WTC11 (cell line): ENCODE measurements around the gene GPR39. TPM values are rescaled to one million over a fixed set of nuclear protein-coding genes. Genes with fewer than 3 reads are reported as not detected.

ENCODE experiments used
- ATAC-seq: fragments of 200-7000 bp; cut with Tn5 transposase; 2 replicates; pipeline ENCODE4 v1.10.0; 2021; ENCODE audit warnings: mild to moderate bottlenecking, moderate library complexity
- CTCF ChIA-PET: fragments of 300-600 bp; sonication (Branson Sonifier 250); formaldehyde crosslinking; loops from one replicate; lab custom pipeline; 2021; ENCODE audit warnings: antibody characterized with exemption; lab: Charles Lee
- POLR2A ChIA-PET: fragments of 350-600 bp; sonication (Branson Sonifier 250); formaldehyde crosslinking; loops from one replicate; lab custom pipeline; 2021; ENCODE audit warnings: antibody characterized with exemption; lab: Charles Lee
- DNase-seq: peaks from one replicate; pipeline ENCODE4 v3.0.0; 2021; ENCODE audit warnings: low spot score
- H3K27ac Mint-ChIP-seq: 2 replicates; pipeline ENCODE4 v1.8.0; 2021; ENCODE audit warnings: mixed read lengths
- H3K27me3 Mint-ChIP-seq: 2 replicates; pipeline ENCODE4 v1.8.0; 2021; ENCODE audit warnings: low read depth, mild to moderate bottlenecking, moderate library complexity, mixed read lengths
- H3K36me3 Mint-ChIP-seq: 2 replicates; pipeline ENCODE4 v1.8.0; 2021; ENCODE audit warnings: mixed read lengths
- H3K4me1 Mint-ChIP-seq: 2 replicates; pipeline ENCODE4 v1.8.0; 2022; ENCODE audit warnings: mixed read lengths
- H3K4me3 Mint-ChIP-seq: 2 replicates; pipeline ENCODE4 v1.8.0; 2021; ENCODE audit warnings: mild to moderate bottlenecking, moderate library complexity, mixed read lengths
- H3K9me3 Mint-ChIP-seq: 2 replicates; pipeline ENCODE4 v1.8.0; 2021; ENCODE audit warnings: mixed read lengths
- ATF6 ChIP-seq: sonication (generic); formaldehyde crosslinking; IDR thresholded peaks from 2 replicates; pipeline ENCODE4 v1.8.1; 2023; ENCODE audit warnings: mild to moderate bottlenecking, missing genetic modification reagents
- E2F5 ChIP-seq: sonication (generic); formaldehyde crosslinking; IDR thresholded peaks from 2 replicates; pipeline ENCODE4 v1.8.1; 2022; ENCODE audit warnings: mild to moderate bottlenecking, moderate library complexity, missing genetic modification reagents
- EMX1 ChIP-seq: fragments of 250-450 bp; sonication (Bioruptor Pico); IDR thresholded peaks from 2 replicates; pipeline ENCODE4 v1.8.0; 2021; ENCODE audit warnings: mild to moderate bottlenecking
- ETV6 ChIP-seq: sonication (generic); formaldehyde crosslinking; IDR thresholded peaks from 2 replicates; pipeline ENCODE4 v1.8.1; 2022; ENCODE audit warnings: mild to moderate bottlenecking, missing genetic modification reagents
- HMGA2 ChIP-seq: fragments of 250-450 bp; sonication (Bioruptor Pico); IDR thresholded peaks from 2 replicates; pipeline ENCODE4 v1.4.0; 2021; ENCODE audit warnings: mild to moderate bottlenecking, moderate library complexity
- MXD4 ChIP-seq: fragments of 250-450 bp; sonication (Bioruptor Pico); IDR thresholded peaks from 2 replicates; pipeline ENCODE4 v1.8.0; 2021; ENCODE audit warnings: mild to moderate bottlenecking, moderate library complexity, borderline replicate concordance
- MYBL2 ChIP-seq: sonication (generic); formaldehyde crosslinking; IDR thresholded peaks from 2 replicates; pipeline ENCODE4 v1.8.1; 2023; ENCODE audit warnings: mild to moderate bottlenecking, moderate library complexity, missing genetic modification reagents
- NFATC4 ChIP-seq: fragments of 250-450 bp; sonication (Bioruptor Pico); IDR thresholded peaks from 2 replicates; pipeline ENCODE4 v1.9.0; 2021; ENCODE audit warnings: mild to moderate bottlenecking
- NR1H2 ChIP-seq: sonication (generic); formaldehyde crosslinking; IDR thresholded peaks from 2 replicates; pipeline ENCODE4 v1.9.0; 2021; ENCODE audit warnings: mild to moderate bottlenecking, moderate library complexity, missing genetic modification reagents
- OVOL2 ChIP-seq: fragments of 250-450 bp; sonication (Bioruptor Pico); IDR thresholded peaks from 2 replicates; pipeline ENCODE4 v1.9.0; 2021; ENCODE audit warnings: mild to moderate bottlenecking, borderline replicate concordance
- PRRX2 ChIP-seq: fragments of 250-450 bp; sonication (Bioruptor Pico); IDR thresholded peaks from 2 replicates; pipeline ENCODE4 v1.8.0; 2021; ENCODE audit warnings: mild to moderate bottlenecking
- TCF7 ChIP-seq: sonication (generic); formaldehyde crosslinking; IDR thresholded peaks from 2 replicates; pipeline ENCODE4 v1.8.0; 2022; ENCODE audit warnings: mild to moderate bottlenecking, low read depth, missing genetic modification reagents, moderate library complexity
- ZMAT4 ChIP-seq: fragments of 250-450 bp; sonication (Bioruptor Pico); IDR thresholded peaks from 2 replicates; pipeline ENCODE4 v1.9.0; 2021; ENCODE audit warnings: mild to moderate bottlenecking
- ZNF121 ChIP-seq: sonication (generic); formaldehyde crosslinking; IDR thresholded peaks from 2 replicates; pipeline ENCODE4 v1.8.0; 2023; ENCODE audit warnings: missing genetic modification reagents
- ZNF425 ChIP-seq: fragments of 250-450 bp; sonication (Bioruptor Pico); conservative IDR thresholded peaks from 2 replicates; pipeline ENCODE4 v1.9.0; 2021; ENCODE audit warnings: mild to moderate bottlenecking
- total RNA-seq: library from RNA; stranded (reverse); gene quantifications from 3 replicates; pipeline ENCODE4 v1.2.3, GENCODE V29; 2021
- TF ChIP-seq, protein P1 (sequence below): sonication (generic); formaldehyde crosslinking; IDR thresholded peaks from 2 replicates; pipeline ENCODE4 v1.8.0; 2023; ENCODE audit warnings: missing genetic modification reagents, mild to moderate bottlenecking, borderline replicate concordance
- TF ChIP-seq, protein P2 (sequence below): fragments of 250-450 bp; sonication (Bioruptor Pico); IDR thresholded peaks from 2 replicates; pipeline ENCODE4 v1.8.0; 2021; ENCODE audit warnings: mild to moderate bottlenecking
- TF ChIP-seq, protein P3 (sequence below): sonication (generic); formaldehyde crosslinking; conservative IDR thresholded peaks from 2 replicates; pipeline ENCODE4 v1.8.1; 2023; ENCODE audit warnings: mild to moderate bottlenecking, low read depth, missing genetic modification reagents, moderate library complexity
- TF ChIP-seq, protein P4 (sequence below): sonication (generic); formaldehyde crosslinking; IDR thresholded peaks from 2 replicates; pipeline ENCODE4 v1.8.1; 2023; ENCODE audit warnings: mild to moderate bottlenecking, missing genetic modification reagents

The GPR39 gene
- total RNA-seq, 1 experiment from 2014 or later, result 0.74 TPM

DNA sequence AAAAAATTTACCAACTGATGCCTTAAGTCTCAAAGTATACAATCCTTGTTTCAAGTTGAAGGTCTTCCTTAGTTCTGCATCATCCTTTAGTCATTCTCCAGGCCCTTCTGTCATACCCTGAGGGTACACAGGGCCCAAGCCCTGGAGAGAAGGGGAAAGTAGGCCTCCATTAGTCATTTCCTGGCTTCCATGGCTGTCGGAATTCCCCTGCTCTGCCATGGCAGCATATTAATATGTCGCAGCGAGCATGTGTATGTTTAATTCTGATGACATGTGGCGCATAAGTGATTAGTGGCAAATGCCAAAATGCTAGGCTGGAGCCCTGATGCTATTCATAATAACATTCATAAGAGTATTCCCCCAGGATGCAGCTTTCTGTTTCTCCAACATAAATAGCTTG lies 22.1 kb downstream of the GPR39 start (continued):
- TF ChIP-seq MYBL2 (no peak), ZNF425 (CRISPR knock-in tag) (no peak), OVOL2 (CRISPR knock-in tag) (no peak), NR1H2 (CRISPR knock-in tag) (no peak), ZMAT4 (CRISPR knock-in tag) (no peak), E2F5 (CRISPR knock-in tag) (no peak), ETV6 (no peak), MXD4 (CRISPR knock-in tag) (no peak), HMGA2 (CRISPR knock-in tag) (no peak), TCF7 (CRISPR knock-in tag) (no peak)
- TF ChIP-seq, protein P1, sequence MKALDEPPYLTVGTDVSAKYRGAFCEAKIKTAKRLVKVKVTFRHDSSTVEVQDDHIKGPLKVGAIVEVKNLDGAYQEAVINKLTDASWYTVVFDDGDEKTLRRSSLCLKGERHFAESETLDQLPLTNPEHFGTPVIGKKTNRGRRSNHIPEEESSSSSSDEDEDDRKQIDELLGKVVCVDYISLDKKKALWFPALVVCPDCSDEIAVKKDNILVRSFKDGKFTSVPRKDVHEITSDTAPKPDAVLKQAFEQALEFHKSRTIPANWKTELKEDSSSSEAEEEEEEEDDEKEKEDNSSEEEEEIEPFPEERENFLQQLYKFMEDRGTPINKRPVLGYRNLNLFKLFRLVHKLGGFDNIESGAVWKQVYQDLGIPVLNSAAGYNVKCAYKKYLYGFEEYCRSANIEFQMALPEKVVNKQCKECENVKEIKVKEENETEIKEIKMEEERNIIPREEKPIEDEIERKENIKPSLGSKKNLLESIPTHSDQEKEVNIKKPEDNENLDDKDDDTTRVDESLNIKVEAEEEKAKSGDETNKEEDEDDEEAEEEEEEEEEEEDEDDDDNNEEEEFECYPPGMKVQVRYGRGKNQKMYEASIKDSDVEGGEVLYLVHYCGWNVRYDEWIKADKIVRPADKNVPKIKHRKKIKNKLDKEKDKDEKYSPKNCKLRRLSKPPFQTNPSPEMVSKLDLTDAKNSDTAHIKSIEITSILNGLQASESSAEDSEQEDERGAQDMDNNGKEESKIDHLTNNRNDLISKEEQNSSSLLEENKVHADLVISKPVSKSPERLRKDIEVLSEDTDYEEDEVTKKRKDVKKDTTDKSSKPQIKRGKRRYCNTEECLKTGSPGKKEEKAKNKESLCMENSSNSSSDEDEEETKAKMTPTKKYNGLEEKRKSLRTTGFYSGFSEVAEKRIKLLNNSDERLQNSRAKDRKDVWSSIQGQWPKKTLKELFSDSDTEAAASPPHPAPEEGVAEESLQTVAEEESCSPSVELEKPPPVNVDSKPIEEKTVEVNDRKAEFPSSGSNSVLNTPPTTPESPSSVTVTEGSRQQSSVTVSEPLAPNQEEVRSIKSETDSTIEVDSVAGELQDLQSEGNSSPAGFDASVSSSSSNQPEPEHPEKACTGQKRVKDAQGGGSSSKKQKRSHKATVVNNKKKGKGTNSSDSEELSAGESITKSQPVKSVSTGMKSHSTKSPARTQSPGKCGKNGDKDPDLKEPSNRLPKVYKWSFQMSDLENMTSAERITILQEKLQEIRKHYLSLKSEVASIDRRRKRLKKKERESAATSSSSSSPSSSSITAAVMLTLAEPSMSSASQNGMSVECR, result no peak
- TF ChIP-seq, protein P2, sequence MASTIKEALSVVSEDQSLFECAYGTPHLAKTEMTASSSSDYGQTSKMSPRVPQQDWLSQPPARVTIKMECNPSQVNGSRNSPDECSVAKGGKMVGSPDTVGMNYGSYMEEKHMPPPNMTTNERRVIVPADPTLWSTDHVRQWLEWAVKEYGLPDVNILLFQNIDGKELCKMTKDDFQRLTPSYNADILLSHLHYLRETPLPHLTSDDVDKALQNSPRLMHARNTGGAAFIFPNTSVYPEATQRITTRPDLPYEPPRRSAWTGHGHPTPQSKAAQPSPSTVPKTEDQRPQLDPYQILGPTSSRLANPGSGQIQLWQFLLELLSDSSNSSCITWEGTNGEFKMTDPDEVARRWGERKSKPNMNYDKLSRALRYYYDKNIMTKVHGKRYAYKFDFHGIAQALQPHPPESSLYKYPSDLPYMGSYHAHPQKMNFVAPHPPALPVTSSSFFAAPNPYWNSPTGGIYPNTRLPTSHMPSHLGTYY (CRISPR knock-in tag), result no peak

GRCh38 chr2:132439703-132440398 lies 23.2 kb downstream of the GPR39 start:
- ChIA-PET POLR2A (no interaction called here), CTCF (interaction anchor here (3.3 kb wide), 1 partner anchor 9 kb away, joined by 20 read pairs; no protein-coding TSS in a partner anchor)
- H3K4me1 Mint-ChIP-seq, result peaks cover 55% of the 10 kb centered on the region
- H3K4me3 Mint-ChIP-seq, result no peak overlapping the region
- no peaks in the 10 kb centered on the region for H3K27me3 Mint-ChIP-seq
- no peaks in the 10 kb centered on the region for H3K36me3 Mint-ChIP-seq
- DNase-seq (no peak), ATAC-seq (peak; percentile 51)
- H3K27ac Mint-ChIP-seq, result no peak overlapping the region
- no peaks in the 10 kb centered on the region; the same call in 1 of the 2 replicates for H3K9me3 Mint-ChIP-seq
- TF ChIP-seq TCF7 (CRISPR knock-in tag), result no peak
- no peak for TF ChIP-seq MXD4 (CRISPR knock-in tag)
- TF ChIP-seq, protein P3, sequence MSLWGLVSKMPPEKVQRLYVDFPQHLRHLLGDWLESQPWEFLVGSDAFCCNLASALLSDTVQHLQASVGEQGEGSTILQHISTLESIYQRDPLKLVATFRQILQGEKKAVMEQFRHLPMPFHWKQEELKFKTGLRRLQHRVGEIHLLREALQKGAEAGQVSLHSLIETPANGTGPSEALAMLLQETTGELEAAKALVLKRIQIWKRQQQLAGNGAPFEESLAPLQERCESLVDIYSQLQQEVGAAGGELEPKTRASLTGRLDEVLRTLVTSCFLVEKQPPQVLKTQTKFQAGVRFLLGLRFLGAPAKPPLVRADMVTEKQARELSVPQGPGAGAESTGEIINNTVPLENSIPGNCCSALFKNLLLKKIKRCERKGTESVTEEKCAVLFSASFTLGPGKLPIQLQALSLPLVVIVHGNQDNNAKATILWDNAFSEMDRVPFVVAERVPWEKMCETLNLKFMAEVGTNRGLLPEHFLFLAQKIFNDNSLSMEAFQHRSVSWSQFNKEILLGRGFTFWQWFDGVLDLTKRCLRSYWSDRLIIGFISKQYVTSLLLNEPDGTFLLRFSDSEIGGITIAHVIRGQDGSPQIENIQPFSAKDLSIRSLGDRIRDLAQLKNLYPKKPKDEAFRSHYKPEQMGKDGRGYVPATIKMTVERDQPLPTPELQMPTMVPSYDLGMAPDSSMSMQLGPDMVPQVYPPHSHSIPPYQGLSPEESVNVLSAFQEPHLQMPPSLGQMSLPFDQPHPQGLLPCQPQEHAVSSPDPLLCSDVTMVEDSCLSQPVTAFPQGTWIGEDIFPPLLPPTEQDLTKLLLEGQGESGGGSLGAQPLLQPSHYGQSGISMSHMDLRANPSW (CRISPR knock-in tag), result no peak
- no peak for TF ChIP-seq ZMAT4 (CRISPR knock-in tag)
- TF ChIP-seq PRRX2 (CRISPR knock-in tag), result no peak
- TF ChIP-seq EMX1, result no peak
- TF ChIP-seq, protein P4, sequence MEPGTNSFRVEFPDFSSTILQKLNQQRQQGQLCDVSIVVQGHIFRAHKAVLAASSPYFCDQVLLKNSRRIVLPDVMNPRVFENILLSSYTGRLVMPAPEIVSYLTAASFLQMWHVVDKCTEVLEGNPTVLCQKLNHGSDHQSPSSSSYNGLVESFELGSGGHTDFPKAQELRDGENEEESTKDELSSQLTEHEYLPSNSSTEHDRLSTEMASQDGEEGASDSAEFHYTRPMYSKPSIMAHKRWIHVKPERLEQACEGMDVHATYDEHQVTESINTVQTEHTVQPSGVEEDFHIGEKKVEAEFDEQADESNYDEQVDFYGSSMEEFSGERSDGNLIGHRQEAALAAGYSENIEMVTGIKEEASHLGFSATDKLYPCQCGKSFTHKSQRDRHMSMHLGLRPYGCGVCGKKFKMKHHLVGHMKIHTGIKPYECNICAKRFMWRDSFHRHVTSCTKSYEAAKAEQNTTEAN (CRISPR knock-in tag), result no peak
- TF ChIP-seq ZNF121 (CRISPR knock-in tag), result no peak
- no peak for TF ChIP-seq ATF6 (CRISPR knock-in tag)
- TF ChIP-seq NFATC4 (CRISPR knock-in tag), result no peak
